Activated T-cell treated with anti-CD3 and anti-CD28 coated beads for 24 hours (primary cell): Measurements from ENCODE around the gene HOMEZ.
A peak's percentile ranks its signal among the peaks of the same experiment; 100 is the strongest.
"Not testable (repeated sequence)": the region's sequence is repeated elsewhere in the genome, so short reads cannot be mapped to it uniquely, and the experiment has no call there.

ENCODE experiments used
- DNase-seq: peaks from one replicate; pipeline ENCODE4 v3.0.0-alpha.2; 2020; ENCODE audit warnings: low read depth

The HOMEZ gene

GRCh38 chr14:23286020-23286901, at the start of gene HOMEZ:
TSS of gene HOMEZ (minus strand) at chr14:23286132. CDS start at chr14:23285952, 180 bp downstream.
- DNase-seq: peak; percentile 98

GRCh38 chr14:23335623-23336022, 49.7 kb upstream of the HOMEZ start:
- DNase-seq: no peak

GRCh38 chr14:23327947-23328744, 42.2 kb upstream of the HOMEZ start:
- DNase-seq: peak; percentile 67

- no peak for DNase-seq
Observed at GRCh38 chr14:23326491-23327332, 40.8 kb upstream of the HOMEZ start.

GRCh38 chr14:23325746-23326145, 39.8 kb upstream of the HOMEZ start:
- DNase-seq: not testable (repeated sequence)

GRCh38 chr14:23324993-23325392, 39.1 kb upstream of the HOMEZ start:
- DNase-seq: no peak

- no peak for DNase-seq
Observed at GRCh38 chr14:23324455-23324846, 38.5 kb upstream of the HOMEZ start.

- DNase-seq: no peak
Observed at GRCh38 chr14:23323838-23324454, 38.0 kb upstream of the HOMEZ start.

GRCh38 chr14:23322568-23323517, 36.9 kb upstream of the HOMEZ start:
- DNase-seq: no peak

- peak; percentile 45 for DNase-seq
Observed at GRCh38 chr14:23321572-23322547, 35.9 kb upstream of the HOMEZ start.

GRCh38 chr14:23320584-23321571, 34.9 kb upstream of the HOMEZ start, which contains the start of gene PABPN1:
TSS of gene PABPN1 (plus strand) at chr14:23321457. CDS start at chr14:23321470, 13 bp downstream.
- peak; percentile 96 for DNase-seq

GRCh38 chr14:23319746-23320583, 34.0 kb upstream of the HOMEZ start:
- DNase-seq: no peak

- DNase-seq: no peak
Observed at GRCh38 chr14:23316300-23316699, 30.4 kb upstream of the HOMEZ start.

- DNase-seq: no peak
Observed at GRCh38 chr14:23310546-23310945, 24.6 kb upstream of the HOMEZ start.

- DNase-seq: no peak
Observed at GRCh38 chr14:23308721-23309445, 23.0 kb upstream of the HOMEZ start.
